ENCODE results near the gene HGFAC. TPM values are rescaled to one million over a fixed set of nuclear protein-coding genes. Genes with fewer than 3 reads are reported as not detected.
"Not testable (repeated sequence)": the region's sequence is repeated elsewhere in the genome, so short reads cannot be mapped to it uniquely, and the experiment has no call there.

Gene HGFAC
- polyA plus RNA-seq, 12 donors, result 0.46 to 1.4 (median 1.1) TPM; not detected in 2

DNA sequence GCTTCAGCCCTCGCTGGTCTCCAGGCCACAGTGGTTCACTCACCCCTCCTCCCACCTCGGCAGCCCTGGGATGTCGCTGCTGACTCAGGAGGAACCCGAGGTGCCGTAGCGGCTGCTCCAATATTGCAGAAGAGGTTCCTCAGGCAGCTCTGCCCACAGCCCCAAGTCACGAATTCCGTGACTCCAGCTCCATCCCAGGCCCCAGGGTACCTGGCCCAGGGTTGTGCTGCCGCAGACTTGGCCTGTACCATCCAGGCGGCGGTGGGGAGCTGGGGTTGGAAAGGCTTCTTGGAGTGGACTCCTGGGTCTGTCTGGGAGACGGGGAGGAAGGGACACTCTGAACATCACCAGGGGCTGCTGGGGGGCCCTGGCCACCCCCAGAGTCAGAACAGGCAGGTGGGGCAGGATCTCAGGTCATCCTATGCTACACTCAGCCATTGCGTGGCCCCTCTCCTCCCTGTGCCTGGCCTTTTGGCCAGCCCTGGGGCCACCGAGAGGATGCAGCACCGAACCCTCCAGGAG lies 728 bp upstream of the HGFAC start:
- no peak for DNase-seq

GRCh38 chr4:3442460-3442958 lies 741 bp downstream of the HGFAC start:
- no peak for DNase-seq

GRCh38 chr4:3442959-3443749 lies 1.4 kb downstream of the HGFAC start:
- DNase-seq, result no peak

DNA sequence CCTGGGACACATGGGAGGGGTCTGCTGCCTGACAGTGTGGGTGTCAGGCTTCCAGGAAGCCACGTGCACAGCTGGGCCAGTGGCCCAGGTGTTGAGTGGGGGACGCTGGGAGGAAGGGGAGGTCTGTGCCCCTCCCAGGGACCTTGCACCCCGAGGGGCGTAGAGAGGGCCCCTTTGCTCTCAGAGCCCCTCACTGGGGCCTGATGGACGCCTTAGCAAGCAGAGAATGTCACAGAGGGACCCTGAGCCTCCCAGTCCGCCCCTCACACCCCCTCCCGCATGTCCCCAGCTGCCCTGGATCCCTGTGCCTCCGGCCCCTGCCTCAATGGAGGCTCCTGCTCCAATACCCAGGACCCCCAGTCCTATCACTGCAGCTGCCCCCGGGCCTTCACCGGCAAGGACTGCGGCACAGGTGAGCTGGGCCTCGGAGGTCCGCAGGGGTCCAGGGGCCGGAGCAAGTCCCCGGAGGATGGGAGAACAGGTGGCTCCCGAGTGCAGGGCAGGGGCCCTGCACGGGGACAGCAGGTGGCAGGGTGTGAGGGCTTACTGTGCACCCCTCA lies 2.1 kb downstream of the HGFAC start:
- no peak for DNase-seq

DNA sequence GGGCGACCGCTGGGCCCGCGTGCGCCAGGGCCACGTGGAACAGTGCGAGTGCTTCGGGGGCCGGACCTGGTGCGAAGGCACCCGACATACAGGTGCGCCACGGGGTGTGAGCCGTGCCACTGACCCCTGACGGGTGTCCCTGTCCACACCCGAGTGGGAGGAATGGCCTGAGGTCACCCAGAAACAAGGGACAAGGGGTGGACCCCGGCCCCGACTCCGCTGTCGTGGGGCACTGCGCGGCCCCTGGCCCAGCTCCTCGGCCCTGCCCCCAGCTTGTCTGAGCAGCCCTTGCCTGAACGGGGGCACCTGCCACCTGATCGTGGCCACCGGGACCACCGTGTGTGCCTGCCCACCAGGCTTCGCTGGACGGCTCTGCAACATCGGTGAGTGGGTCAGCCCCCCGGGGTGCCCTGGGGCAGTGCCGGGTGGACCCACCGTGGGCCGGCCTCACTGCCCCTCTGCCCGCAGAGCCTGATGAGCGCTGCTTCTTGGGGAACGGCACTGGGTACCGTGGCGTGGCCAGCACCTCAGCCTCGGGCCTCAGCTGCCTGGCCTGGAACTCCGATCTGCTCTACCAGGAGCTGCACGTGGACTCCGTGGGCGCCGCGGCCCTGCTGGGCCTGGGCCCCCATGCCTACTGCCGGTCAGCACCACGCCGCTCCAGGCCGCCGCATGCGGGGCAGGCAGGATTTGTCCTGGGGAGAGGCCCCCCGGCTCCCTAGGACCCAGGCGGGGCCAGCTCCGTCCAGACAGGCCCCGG lies 2.8 kb downstream of the HGFAC start:
- no peak for DNase-seq

- no peak for DNase-seq
Observed at GRCh38 chr4:3445111-3445820, 3.5 kb downstream of the HGFAC start.

- no peak for DNase-seq
Observed at GRCh38 chr4:3445829-3446545, 4.2 kb downstream of the HGFAC start.

- DNase-seq, result no peak
Observed at GRCh38 chr4:3446631-3447320, 5.0 kb downstream of the HGFAC start.

- DNase-seq, result no peak
Observed at GRCh38 chr4:3447431-3448395, 5.9 kb downstream of the HGFAC start.

DNA sequence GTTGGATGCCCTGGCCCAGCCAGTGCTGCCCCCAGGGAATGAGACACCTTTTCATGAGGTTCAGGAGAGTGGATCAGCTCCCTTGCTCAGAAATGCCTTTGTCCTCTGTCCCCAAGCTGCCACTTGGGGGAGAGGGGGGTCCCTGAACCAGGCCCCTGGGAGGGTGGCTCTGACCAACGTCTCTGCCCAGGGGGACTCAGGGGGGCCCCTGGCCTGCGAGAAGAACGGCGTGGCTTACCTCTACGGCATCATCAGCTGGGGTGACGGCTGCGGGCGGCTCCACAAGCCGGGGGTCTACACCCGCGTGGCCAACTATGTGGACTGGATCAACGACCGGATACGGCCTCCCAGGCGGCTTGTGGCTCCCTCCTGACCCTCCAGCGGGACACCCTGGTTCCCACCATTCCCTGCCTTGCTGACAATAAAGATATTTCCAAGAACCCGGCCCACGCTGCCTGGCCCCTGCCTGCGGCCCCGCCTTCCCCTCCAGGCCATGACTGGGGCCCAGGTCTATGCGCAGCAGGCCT lies 7.3 kb downstream of the HGFAC start:
- DNase-seq, result no peak

DNA sequence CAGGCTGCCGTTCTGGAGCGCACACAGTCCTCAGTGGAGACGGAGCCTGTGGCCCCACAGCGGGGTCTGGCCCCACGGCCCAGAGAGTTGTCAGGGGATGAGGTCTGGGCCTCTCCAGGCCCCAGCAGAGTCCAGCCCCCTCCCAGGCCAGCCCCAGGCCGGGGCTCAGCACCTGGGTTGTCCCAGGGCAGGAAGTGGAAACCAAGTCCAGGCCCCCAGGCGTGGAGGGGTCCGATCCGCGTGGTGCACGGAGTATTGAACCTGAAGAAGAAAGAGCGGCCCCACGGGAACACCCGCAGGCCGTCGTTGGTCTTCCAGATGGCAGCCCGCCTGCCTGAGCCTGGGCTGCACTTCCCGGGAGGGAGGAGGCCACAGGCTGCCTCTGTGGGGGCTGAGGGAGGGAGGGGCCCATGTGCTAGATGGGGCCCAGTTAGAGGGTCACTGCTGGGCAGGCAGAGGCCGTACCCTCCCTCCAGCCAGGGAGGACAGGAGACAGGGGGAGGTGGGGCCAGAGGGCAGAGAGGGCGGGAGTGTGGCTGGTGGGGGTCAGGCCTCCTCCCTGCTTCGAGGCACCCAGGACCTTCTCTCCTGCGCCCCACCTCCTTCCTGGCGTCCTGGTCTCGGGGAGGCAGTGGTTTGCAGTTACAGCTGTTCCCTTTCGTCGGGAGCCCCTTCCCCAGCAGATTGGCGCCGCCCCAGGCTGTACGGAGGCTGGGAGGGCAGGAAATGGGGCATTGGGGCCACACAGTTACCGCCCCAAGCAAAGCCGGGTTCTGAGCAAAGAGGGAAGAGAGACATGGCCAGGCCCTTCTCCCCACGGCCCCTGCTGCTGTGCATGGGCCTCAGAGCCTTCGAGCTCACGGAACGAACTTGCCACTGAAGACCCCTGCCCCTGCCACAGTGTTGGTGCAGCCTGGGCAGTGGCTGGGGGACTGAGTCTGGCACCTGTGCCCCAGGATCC lies 8.1 kb downstream of the HGFAC start:
- no peak for DNase-seq

DNA sequence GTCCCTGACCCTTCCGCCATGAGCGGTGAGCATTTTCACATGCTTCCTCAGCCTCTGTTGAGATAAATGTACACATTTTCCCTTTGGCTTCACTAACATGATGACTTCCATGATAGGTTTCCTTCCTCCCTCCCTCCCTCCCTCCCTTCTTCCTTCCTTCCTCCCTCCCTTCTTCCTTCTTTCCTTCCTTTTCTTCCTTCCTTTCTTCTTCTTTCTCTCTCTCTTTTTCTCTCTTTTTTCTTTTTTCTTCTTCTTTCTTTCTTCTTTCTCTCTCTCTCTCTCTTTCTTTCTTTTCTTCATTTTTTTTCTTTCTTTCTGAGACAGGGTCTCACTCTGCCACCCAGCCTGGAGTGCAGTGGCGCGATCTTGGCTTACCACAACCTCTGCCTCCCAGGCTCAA lies 8.9 kb downstream of the HGFAC start:
- no peak for DNase-seq

- DNase-seq, result no peak
Observed at GRCh38 chr4:3451956-3452355, 10.2 kb downstream of the HGFAC start.

GRCh38 chr4:3452376-3452775 lies 10.6 kb downstream of the HGFAC start:
- no peak for DNase-seq

DNA sequence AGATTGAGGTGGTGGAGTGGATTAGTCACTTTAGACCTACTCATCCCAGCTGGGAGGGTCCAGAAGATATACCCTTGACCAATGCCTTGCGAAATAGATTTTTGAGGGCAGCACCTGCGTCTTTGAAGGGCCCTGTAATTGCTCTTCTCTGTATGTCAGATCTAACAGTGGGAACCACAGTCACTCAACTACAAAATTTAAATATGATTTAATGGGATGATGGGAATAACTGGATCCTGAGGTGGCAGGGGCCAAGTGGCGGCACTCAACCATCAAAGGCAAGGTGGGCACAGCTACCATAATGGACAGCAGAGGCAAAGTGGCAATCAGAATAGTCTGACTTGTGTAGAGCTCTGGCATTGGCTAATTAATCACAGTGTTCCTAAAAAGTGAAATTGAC lies 13.8 kb downstream of the HGFAC start:
- not testable (repeated sequence) for DNase-seq

DNA sequence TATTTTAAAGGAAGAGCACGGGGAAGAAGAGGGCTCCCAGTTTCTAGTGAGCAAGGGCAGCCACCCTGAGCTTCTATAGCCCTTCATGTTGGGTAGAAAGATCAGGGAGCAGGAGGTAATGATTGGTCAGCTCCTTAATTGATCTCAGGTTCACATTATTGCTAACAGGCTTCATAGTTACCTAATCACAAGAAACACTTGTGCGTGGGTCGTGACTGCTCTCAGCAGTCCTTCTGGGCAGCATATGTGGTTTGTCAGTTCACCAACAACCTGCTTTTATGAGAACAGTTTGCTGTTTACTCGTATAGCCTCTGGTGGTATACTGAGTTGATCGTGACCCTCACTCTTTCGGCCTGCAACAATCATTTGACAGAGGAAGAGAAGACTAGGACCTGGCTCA lies 16.6 kb downstream of the HGFAC start:
- no peak for DNase-seq

GRCh38 chr4:3459156-3459555 lies 17.4 kb downstream of the HGFAC start:
- DNase-seq, result not testable (repeated sequence)

GRCh38 chr4:3460926-3461325 lies 19.2 kb downstream of the HGFAC start:
- no peak for DNase-seq

All from muscle of arm (tissue), 12 donors.